HPDE6-E6E7 (cell line): ENCODE results near the gene SNW1.
"Not testable (repeated sequence)": the region's sequence is repeated elsewhere in the genome, so short reads cannot be mapped to it uniquely, and the experiment has no call there.

ENCODE experiments used
- DNase-seq: peaks from one replicate; pipeline ENCODE4 v3.0.0; 2011; ENCODE audit warnings: missing footprints; ENCODE audit errors: extremely low spot score

The SNW1 gene

DNA sequence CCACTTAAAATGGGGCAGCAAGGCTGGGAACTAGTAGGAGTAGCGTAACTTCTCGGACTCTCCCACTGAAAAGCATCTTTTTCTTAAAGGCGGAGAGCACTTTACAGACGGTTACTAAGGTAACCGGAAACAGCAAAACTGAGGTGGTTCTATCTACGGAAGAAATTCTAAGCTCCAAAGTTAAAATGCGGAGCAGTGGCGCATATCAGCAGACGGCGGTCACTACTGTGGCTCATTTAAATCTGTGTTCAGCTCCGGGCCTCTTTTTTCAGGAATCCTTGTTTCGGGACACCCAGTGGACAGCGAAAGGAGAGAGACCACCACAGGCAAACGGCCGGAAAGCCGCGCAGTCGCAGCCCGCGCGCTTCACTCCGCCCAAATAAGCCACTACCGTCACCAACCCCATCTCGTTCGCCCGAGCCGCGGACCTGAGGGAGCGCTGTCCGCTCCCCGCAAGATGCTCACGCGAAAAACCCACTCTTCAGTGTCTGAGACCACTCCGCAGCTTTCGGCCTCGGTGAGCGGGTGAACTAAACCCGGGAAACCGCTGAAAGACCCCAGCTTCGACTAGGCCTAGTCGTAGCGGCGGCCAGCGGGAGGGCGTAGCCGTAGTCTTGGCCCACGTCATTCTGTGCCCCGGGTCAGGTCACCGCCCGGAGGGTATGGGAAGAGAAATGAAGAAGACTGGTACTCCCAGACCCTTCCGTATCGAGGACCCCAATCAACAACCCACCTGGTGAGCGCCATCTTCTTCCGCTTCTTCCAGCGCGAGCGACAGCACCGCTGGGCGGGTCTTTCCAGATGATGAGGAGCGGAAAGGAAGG lies at the start of gene SNW1:
Gene SNW1, minus strand, starts transcription at position 776 of the 824 bp plus-strand sequence. Its CDS starts 29 bp downstream, at position 747.
- peak; percentile 93 for DNase-seq

DNA sequence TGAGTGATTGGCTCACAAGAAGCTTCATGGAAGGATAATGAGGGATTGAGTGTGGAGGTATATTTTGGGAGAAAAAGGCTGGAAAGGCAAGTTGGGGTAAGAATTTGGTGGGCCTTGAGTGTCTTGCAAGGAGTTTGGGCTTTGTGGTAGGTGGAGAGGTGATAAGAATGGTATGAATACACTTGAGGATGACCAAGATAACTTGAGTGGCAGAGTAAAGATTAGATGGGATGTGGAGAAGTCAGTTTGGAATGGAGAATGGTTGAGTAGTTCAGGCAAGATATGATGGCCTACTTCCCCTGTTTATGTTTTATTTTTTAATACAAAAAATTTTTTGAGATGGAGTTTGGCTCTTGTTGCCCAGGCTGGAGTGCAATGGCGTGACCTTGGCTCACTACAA lies 48.1 kb upstream of the SNW1 start:
- DNase-seq, result no peak

DNA sequence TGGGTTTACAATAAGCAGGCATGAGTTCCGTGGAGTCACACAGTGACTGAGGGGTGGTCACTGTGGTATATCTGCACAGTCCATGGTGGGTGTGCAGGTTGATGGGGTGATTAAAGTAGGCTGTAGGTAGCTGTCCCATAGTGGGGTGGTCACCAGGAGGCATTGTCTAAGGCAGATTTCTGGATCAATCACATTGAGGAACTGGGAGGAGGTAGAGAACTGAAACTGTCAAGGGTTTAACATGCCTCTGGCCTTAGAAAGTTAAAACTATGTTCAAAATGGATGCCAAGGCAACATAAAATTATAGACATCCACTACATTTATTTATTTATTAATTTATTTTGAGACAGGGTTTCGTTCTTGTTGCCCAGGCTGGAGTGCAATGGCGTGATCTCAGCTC lies 47.3 kb upstream of the SNW1 start:
- no peak for DNase-seq

DNA sequence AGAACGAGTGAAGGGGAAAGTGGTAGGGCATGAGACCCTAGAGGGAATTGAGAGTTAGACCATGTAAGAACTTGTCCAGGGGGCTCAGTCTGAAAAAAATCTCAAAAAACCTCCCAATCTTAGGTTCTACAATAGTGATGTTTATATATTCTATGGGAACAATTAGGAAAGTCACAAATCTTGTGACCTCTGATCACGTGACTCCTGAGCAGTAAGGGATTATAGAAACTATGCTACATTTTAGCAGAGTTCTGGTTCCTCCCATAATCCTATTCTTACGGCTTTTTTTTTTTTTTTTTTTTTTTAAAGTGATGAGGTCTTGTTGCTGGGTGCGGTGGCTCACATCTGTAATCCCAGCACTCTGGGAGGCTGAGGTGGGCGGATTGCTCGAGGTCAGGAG lies 44.8 kb upstream of the SNW1 start:
- no peak for DNase-seq

DNA sequence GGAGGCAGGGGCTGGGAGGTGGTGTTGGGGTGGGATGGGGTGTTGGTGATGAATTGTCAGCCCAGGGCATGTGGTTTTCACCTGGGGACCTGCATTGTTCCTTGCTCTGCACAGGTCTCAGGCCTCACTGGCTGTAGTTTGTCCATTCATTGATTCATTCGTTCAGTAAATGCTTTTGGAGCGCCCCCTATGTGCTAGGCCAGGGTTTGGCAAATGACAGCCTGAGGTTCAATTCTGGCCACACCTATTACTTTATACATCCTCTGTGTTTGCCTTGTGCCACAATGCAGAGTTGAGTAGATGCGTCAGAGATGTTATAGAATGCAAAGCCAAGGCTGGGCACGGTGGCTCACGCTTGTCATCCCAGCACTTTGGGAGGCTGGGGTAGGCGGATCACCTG lies 43.6 kb upstream of the SNW1 start:
- DNase-seq, result no peak

DNA sequence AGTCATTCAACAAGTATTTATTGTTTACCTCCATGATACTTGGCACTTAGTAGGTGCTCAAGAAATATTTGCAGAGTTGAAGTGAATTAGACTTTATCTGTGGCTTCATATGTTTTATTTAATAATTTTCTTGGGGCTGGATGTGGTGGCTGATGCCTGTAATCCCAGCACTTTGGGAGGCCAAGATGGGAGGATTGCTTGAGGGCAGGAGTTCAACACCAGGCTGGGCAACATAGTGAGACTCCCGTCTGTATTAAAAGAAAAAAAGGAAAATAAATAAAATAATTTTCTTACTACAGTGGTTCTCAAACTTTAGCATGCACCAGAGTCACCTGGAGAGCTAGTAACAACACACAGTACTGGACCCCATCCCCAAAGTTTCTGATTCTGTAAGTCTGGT lies 39.9 kb upstream of the SNW1 start:
- no peak for DNase-seq

DNA sequence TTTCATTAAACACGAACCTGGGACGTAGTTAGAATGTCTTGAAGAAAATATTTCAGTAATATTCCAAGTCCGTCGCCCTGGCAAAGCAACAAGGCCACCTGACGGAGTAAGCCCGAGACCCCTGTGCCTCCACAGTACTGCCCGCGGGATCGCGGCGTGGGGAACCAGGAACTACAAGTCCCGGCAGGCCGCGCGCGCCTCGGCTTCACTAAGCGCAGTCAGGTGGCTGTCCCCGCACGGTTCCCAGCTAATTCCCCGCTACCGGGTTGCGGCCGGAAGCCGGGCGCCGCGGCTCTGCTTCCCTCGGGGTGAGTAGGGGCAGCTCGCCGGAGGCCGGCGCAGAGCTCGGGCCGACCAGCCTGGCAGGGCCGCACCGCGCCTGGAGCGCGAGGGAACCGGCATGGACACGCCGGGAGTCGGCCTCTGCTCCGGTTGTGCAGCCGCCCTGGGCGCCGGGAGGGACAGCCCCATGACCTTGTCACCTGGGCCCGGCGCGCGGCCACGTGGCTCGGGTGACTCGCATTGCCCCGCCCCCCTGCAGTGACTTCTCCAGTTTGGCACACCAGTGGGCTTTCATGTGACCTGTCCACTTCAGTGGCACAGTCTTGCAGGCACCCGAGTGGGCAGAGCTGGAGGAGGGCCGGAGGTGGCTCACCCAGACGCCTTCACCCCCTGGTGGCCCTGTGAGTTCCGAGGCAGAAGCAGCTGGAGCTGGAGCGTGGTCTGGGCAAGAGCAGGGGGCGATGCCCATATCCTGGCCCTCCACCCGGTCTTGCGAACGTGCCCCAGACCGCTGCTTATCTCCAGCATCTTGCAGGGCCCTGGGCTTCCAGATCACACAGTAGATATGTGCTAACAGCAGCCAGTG lies 39.1 kb upstream of the SNW1 start, which contains the start of gene ADCK1:
Gene ADCK1, plus strand, starts transcription at position 247 of the 868 bp plus-strand sequence. CDS start 18,870 bp downstream, outside the sequence.
- DNase-seq, result peak; percentile 70

DNA sequence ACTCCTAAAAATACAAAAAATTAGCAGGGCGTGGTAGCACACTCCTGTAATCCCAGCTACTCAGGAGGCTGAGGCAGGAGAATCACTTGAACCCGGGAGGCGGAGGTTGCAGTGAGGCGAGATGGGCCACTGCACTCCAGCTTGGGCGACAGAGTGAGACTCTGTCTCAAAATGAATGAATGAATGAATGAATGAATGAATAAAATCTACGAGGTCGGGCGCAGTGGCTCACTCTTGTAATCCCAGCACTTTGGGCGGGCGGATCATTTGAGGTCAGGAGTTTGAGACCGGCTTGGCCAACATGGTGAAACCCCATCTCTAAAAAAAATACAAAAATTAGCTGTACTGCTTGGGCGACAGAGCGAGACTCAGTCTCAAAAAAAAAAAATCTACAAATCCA lies 38.5 kb upstream of the SNW1 start:
- DNase-seq, result not testable (repeated sequence)

DNA sequence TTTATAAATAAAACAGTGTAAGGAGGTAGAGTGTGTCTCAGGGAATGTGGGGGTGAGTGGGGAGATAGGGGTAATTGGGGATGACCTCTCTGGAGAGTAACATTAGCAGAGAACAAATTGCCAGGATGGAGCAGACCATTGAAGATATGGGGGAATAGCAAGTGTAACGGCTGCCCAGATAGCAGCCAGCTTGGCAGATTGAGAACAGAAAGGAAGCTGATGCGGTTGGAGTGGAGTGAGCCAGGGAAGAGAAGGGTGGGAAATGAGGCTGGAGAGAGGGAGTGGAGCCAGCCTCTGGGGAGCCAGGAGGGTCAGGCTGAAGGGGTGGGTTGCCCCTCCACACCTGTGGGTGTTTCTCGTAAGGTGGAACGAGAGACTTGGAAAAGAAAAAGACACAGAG lies 33.4 kb upstream of the SNW1 start:
- DNase-seq, result no peak

DNA sequence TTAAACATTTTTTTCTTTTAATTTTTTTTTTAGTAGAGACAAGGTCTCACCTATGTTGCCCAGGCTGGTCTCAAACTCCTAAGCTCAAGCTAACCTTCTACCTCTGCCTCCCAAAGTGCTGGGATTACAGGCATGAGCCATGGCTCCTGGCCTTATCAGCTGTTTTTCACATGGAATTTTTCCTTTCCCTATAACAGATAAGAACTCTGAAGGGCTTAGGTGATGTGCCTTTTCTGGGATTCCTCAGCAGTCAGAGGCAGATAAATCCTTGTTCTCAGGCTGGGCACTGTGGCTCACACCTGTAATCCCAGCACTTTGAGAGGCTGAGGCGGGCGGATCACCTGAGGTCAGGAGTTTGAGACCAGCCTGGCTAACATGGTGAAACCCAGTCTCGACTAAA lies 32.3 kb upstream of the SNW1 start:
- not testable (repeated sequence) for DNase-seq

DNA sequence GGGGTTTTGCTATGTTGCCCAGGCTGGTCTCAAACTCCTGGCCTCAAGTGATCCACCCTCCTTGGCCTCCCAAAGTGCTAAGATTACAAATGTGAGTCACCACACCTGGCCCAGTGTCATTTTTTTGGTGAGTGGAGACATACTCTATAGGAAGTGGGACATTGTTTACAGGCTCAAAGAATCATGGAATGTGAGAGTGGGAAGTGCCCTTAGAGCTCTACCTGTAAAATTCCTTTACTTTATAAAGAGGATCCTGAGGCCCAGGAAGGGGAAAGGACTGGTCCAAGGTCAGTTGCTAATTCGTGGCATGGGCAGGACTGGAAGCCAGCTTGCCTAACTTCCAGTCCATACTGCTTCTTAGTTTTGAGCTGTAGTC lies 30.3 kb upstream of the SNW1 start:
- no peak for DNase-seq

DNA sequence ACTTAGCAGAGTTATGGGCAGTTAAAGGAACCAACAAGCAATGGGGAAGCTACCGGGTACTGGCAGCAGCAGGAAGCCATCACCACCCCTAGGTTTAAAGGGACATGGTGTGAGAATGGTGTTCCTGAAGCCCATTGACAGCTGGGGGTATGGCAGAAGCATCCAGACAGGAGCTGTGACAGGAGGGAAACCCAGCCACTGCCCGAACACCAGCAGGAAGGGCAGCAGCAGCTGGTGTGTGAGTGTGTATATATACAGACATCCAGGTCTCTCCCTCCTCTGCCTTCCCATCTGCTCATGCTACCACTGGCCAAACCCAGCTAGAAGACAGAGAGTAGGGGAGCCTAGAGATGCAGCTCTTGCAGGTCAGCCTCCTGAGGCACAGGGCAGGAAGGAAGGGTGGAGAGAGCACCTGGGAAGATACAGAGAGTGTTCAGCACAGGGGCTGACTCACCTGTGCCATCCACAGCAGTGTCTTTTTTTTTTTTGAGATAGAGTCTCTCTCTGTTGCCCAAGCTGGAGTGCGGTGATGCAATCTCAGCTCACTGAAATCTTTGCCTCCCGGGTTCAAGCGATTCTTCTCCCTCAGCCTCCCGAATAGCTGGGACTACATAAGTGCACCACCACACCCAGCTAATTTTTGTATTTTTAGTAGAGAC lies 29.7 kb upstream of the SNW1 start:
- DNase-seq, result no peak

DNA sequence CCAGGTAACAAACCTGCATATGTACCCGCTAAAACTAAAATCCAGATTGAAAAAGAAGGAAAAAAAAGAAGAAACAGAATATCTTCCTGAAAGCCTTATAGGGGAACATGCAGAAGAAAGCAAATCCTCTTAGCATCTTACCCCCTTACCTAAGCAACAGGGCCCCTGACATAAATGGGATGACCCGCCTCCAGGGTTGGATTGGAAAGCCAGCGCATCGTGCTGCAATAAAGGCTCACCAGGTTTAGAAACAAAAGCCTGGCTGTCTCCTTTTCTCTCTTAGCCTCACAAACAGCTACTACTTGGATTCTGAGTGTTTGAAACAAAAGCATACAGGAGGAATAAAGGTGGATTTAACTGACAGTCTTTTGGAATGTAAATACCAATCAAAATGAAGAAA lies 25.2 kb upstream of the SNW1 start:
- DNase-seq, result no peak

DNA sequence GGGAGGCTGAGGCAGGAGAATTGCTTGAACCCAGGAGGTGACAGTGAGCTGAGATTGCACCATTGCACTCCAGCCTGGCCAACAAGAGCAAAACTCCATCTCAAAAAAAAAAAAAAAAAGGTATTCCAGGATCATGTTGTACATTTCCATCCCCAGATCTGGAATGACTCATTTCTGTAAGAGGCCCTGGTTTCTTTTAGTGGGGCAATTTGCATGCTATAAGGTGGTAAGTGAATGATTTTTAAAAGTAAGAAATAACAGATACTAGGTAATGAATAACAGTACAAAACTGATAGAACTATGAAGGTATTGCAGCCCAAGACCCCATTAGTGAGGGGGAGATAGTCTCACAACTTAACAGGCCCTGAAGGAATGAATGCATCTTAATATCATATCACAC lies 21.2 kb upstream of the SNW1 start:
- no peak for DNase-seq

DNA sequence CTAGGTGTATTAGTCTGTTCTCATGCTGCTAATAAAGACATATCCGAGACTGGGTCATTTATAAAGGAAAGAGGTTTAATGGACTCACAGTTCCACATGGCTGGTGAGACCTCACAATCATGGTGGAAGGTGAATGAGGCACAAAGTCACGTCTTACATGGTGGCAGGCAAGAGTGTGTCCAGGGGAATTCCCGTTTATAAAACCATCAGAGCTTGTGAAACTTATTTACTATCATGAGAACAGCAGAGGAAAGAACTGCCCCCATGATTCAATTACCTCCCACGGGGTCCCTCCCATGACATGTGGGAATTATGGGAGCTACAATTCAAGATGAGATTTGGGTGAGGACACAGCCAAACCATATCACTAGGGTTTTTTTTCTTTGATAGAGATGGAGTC lies 13.0 kb upstream of the SNW1 start:
- DNase-seq, result not testable (repeated sequence)

DNA sequence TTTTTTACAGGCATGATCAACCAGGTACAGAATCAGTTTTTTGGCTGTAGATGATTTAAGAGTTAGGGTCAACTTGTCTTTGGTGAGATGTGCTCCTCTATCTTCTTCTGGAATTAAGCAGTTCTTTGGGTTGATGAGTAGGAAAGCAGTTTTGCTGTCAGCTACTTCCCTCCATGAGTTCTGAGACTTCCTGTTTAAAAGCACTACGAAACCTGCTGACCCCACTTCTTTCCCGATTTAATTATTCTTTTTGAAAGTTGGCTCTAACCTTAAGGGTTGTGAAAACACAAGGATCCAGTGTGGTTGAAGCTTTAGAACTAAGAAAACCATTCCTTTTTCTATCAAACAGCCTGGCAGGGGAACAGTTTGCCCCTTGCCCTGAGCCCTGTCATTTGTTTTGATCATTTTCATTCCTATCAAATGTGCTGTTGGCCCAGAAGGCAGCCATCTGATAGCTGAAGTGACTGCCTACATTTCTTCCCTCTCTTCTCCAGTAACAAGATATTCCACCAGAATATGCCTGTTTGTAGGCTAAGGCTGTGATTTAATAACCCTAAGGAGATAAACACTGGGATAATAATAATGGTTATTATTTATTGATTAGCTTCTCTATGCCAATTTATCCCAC lies 7.6 kb upstream of the SNW1 start:
- DNase-seq, result not testable (repeated sequence)

DNA sequence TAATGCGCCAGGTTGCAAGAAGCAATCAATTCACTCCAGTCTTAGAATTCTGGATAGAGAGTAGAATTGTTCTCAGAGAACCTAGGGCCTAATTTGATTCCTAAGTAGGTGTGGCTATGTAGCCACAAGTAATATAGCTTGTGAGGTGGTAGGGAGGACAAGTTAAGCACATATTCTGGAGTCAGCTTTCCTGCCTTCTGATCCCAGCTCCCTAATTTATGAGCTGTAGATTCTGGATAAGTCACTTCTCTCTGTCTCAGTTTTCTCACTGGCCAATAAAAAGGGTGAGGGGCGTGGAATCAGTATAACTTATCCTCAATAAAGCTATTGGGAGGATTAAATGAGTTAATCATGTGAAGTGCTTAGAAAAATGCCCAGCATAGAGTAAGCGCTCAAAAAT lies 3.0 kb upstream of the SNW1 start:
- no peak for DNase-seq

DNA sequence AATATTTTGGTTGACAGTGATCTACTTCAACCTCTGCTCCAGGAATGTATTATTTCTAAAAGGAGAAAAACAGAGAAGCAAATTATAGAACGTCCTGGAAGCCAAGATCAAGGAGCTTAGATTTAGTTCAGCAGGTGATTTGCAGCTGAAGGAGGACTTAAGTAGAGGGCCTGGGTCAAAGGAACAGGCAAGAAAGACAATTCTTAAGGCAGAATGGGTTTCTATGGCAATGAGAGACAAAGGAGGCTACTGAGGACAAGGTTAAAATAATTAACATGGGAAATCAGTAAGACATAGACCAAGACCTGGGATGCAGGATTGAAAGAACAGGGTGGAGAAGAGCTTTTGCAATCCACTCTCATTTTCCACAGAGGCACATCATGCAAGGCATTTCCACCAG lies 2.4 kb upstream of the SNW1 start:
- DNase-seq, result no peak

DNA sequence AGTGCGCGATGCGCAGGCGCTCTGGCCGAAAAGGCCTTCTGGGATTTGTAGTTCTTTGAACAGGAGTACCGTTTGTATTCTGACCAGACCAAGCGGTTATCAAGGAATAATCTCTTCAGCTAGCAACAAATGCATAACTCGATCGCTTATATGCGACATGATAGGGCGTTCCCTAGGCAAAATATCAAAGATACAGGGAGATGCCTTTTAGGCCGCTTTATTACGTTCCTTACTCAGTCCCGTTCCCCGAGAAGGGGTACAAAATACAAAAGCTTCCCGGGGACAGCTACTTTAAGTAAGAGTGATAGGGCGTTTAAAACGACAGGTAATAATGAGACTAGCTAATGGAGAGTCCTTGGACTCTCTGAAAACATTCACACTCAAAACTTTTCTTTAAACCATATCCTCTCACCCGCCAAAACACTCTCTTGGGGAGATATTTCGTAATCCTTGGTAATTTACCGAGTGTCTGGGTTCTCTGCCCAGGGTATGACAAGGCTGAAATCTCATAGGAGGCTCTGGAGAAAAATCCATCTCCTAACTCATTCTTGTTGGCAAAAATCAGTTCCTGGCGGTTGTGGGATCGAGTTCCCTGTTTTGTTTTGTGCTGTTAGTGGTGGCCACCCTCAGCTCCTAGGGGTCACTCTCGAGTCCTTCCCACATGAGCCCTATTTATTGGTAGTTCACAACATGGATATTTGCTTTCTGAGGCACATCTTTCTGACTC lies 412 bp upstream of the SNW1 start:
- peak; percentile 15 for DNase-seq

DNA sequence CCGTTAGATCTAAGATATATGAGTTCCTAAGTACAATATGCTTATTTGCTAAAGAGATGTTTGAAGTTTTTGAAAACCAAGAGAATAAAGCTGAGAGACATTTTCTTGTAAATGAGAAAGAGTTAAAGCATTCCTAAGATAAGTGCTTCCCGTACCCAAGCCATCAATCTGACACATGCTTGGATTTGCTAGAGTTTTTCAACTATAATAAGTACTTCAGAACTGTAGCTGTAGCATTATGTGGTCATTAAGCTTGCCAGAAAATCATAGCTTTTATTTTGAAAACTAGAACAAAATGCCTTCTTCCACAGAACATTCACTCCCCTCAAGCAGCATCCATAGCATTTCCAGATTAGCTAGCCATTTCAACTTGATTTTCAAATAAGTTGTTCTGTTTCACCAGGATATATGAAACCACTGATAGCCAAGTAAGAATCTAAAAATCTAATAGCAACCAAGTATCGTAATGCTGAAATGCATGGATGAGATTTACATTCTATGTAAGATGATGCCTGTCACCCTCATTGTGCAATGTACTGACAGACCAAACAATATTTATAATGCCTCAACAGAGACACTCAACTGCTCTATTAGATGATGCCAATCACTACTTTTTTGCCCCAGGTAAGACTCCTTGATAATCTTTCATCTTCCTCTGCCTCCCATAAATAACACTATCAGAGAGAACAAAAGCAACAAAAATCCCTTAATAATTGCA lies 8.0 kb downstream of the SNW1 start:
- DNase-seq, result no peak

DNA sequence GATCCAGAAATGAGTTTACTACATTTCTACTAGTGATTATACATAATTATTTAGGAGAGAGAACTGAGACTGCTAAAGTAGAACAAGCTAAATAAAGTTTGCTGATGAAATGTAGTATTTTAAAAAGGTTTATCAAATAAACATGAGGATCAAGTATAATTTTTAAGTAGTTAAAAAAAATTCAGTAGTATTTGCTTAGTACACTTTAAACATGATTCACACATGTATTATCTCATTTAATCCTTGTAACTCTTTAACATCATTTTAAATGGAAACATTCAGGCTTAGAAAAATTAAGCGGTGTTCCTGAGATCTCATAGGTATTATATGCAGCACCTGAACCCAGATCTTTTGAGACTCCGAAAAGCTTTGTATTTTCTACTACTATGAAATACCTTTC lies 8.7 kb downstream of the SNW1 start:
- no peak for DNase-seq
